Measurements from ENCODE around the gene CAMK1G.

Gene CAMK1G

DNA sequence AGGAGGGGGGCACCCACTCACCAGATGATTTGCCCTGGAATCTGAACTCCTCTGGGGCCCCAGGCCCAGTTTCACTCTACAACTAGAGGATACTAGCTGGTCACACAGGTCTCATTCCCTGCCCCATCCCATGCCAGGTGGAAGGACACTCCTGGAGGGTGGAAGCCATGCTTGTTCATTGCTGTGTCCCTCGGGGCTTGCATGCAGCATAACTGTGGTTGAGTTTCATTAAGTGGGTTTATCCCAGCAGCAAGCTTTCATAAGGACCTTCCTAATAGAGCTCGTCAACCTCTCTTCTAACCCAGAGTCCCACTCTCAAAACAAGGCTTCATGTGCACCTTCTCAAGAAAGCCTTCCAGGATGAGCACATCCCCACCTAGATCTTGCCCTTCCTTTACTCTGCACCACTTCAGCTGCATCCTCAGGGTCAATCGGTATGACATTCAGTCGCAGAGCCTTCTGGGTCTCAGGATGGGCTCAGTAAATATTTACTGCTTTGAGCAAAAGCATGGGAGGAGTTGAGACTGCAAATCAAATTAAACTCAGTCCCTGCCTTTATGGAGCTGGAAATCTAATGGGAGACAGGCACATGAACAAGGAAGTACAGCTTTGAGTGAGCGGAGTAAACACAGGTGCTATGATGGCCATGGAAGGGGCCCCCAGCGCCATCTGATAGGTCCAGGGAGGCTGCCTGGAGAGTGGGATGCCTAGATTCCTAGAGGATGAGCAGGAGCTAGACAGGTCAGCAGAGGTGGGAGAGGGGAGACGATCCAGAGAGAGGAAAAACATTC, 36.4 kb downstream of the CAMK1G start:
- DNase-seq, result no peak

DNA sequence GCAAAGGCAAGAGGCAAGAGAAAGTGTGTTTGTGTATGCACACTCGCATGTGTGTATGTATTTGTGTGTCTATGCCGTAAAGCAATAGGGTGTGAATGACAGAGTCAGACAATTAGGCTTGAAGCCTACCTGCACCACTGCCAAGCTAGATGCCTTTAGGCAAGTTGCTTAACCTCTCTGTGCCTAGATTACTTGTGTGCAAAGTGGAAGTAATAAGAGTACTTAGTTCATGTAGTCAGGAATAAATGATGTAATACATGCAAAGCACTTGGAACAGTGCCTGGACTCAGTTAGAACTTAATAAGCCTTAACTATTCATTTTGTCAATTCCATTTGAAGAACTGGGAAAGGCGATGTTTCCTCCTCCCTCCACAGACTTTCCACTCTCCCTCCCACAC, 37.0 kb downstream of the CAMK1G start:
- no peak for DNase-seq

DNA sequence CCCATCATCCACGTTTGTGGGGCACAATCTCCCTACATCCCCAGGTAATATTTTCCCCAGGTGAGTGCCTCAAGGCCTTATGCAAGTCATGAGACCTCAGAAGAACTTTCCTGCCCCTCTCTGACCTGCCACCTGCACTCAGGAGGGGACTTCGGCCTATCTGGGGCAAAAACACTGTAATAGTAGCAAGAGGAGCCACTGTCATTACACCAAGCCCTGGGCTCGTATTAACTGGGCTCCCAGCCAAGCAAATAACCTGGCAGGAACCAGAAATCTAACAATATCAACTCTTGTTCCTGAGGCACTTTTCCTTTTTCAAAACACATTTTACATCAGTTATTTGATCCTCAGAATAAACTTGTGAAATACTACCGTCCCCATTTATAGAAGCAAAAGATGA, 37.8 kb downstream of the CAMK1G start:
- no peak for DNase-seq

DNA sequence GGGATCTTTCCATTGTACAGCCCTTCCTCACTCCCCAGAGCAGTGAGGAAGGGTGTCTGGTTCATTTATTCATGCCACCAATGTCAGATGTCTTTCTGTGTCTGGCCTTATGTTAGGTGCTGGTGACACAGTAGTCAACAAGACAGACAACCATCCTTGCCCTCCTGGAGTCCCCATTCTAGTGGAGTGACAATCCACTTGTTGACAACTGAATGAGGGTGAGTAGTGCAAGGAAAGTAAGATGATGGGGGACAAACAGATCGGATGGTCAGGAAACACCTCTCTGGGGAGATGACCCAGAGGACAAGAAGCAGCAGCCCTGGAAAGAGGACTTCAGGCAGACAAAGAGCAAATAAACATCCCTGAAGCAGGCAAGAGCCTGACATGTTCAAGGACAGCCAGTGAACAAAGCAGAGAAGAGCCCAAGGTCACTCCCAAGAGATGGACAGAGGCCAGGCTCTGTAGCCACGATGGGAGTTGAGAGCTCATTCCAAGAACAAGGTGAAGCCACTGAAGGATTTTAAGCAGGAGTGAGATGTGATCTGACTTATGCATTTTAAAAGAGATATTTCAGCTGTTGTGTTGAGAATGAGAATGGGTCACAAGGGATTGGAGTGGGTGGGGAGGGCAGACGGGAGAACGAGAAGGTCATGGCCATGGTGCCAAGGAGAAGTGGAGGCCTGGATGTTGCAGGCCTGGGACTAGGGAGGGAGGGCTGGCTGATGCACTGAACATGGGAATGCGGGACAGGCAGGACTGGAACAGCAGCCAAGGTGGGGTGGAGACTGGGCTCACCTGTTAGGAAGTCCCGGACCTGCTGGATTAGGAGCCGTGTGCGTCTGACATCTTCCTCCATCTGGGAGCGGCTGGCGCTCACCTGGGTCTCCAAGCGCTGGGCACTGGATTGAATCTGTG, 38.5 kb downstream of the CAMK1G start:
- no peak for DNase-seq

DNA sequence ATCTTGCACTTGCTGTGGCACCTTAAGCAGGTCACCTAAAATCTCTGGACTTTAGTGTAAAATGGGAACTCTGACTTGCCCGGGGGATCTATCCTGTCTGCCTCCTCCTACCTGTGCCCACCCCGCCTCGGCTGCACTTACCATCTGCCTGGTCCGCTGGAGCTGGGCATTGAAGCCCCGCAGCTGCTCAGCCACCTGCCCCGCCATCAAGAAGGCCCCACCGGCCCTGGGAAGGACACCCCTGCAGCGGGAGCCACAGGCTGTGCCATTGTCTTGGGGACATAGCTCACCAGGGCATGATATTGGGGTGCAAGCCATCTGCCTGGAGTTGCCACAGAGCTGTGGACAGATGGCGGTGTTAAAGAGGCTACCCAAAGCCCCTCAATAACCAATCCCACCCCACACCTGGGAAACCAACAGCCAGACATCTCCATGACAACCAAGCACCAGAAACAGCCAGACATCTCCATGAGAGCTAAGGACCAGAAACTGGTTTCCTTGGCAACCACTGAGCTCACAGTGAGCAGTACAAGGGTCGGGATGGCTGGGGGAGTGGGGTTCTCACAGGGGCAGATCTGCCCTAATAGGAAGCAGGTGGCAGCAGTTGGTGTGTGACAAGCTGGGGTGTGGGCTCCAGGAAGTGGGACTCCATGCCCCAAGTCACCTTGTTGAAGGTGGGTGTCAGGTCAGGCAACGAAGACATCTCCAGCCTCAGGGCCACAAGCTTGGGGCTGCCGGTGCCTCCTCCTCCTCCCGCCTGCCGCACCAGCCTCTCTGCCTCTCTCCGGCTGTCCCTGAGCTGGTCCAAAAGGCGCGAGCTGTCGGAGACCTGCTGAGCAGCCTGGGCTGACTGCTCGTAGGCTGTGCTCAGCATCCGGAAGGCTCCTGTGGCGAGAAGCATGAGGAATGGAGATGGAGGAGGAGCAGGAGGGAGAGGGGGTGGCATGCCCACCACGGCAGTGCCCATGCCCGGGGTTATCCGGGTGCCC, 39.6 kb downstream of the CAMK1G start:
- DNase-seq, result no peak

DNA sequence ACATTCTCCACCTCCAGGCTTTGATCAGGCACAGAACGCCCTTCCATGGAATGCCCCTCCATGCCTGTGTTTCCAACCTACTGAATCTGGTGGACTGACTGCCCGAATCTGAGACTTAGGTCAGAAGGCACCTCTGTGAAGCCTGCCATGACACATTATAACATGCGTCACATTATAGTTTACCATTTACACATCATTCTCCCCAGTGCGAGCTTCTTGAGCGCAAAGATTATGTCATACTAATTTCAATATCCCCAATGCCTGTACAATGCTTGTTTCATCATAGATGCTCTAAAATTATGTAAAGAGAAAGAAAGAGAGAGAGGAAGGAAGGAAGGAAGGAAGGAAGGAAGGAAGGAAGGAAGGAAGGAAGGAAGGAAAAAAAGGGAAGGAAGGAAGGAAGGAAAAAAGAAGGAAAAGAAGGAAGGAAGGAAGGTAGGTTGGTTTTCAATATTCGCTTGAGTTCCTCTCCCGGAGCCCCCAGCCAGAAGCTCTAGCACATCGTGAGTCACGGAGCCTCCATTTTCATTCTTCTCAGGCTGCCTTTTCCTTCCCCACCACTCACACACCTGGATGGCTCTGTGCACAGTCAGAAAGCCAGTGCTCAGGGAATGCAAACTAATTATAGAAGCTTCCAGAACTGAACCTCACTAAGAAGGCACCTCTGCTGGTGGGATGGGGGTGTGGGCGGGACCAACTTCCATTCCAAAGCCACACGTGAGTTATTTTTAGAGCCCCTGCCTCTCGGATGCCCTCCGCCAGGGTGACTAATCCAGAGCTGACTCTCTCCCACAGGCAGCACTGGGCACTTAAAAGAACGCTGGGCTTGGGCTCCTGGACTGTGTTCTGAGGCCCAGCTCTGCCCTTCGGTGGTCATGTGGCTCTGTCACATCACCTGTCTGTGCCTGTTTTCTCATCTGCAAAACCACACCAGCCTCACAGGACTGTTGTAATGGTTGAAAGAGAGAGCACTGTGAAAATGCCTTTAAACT, 41.3 kb downstream of the CAMK1G start:
- no peak for DNase-seq

DNA sequence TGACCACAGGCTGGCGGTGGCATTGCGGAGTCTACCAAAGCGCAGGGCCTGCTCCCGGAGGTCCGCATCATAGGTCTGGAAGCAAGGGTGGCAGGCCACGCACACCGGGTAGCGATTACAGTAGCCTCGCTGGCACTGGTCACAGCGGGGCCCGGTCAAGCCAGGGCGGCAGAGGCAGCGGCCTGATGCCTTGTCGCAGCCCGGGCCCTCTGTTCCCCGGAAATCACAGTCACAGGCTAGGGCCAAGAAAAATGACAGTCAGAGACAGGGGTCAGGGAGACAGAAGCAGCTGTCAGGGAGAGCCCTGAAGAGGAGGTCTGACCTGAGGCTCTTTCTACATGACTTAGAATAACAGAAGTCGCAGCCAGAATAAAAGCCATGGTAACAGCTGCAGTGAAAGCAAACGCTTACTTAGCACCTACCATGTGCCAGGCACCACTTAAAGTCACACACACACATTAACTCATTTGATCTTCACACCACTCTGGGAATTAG, 42.3 kb downstream of the CAMK1G start:
- DNase-seq, result no peak

DNA sequence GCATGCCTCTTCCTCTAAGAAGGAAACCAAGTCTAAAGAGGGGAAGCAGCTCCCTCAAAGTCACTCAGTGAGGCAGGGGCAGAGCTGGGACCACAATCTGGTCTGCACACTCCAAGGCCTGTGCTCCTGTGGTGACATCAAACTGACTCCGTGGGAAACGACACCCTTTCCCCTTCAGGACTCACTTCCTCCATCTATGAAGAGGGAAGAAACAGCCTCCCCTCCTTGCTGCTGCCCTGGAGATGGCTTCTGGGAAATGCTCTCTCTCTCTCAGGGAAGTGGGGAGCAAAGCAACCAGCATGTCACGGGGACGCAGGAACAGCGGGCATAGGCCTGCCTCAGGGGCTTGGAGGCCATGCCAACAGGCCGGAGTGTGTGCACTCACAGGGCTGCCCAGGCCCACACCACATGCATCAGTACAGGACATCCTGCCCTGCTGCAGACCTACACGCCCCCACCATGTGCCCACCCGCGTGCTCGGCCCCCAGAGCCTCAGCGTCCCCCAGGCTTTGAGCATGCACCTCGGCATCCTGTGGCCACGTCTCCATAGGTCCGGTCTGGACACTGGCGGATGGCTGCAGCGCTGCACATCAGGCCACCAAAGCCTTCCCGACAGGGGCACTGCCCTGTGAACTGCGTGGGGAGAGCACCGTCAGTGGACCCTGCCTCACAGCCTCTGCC, 43.0 kb downstream of the CAMK1G start:
- no peak for DNase-seq

DNA sequence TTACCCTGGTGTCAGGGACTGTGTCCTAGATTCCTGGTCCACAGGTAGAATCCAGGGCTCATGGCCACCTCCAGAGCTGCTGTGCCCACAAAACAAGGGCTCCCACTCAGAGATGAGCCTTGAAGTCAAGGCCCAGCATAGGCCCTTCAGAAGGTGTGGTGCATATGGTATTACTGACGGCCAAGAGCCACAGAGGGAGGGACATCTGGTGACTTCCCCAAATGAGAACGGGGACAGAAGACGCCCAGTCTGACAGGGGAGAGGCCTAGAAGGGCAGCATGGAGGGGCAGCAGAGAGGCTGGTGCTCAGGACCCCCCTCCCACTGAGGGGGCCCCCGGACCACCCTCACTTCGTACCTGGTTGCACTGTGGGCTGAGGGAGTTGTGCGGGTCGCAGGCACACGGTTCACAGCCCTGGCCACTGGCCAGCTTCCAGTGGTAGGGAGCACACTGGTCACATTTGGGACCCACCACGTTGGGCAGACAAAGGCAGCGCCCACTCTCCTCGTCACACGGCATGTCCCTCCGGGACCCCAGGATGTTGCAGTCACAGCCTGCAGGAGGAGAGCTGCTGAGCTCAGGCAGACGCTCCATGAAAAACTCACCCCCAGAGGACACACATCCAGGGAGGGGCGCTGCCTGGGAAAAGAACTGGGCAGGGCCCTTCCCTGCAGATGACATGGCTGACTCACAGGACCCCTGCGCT, 43.7 kb downstream of the CAMK1G start:
- no peak for DNase-seq

DNA sequence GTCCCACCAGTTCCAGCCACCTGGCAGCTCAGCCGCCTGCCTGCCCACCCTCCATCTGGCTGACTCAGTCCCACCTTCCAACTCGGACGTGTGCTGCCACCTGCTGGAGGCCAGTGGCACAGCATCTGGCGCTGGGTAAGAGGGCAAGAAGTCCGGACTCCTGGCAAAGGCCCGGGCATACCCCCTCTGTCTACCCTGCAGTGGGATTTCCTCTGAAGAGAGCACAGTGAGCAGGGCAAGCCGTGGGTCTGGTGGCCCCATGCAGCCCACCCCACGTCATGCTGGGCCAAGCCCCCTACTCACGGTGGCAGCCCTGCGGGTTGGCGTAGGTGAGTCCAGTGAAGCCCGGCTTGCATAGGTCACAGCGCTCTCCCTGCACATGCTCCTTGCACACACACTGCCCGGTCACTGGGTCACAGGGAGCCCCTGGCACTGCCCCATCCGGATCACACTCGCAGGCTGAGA, 44.2 kb downstream of the CAMK1G start:
- peak; percentile 81 for DNase-seq

DNA sequence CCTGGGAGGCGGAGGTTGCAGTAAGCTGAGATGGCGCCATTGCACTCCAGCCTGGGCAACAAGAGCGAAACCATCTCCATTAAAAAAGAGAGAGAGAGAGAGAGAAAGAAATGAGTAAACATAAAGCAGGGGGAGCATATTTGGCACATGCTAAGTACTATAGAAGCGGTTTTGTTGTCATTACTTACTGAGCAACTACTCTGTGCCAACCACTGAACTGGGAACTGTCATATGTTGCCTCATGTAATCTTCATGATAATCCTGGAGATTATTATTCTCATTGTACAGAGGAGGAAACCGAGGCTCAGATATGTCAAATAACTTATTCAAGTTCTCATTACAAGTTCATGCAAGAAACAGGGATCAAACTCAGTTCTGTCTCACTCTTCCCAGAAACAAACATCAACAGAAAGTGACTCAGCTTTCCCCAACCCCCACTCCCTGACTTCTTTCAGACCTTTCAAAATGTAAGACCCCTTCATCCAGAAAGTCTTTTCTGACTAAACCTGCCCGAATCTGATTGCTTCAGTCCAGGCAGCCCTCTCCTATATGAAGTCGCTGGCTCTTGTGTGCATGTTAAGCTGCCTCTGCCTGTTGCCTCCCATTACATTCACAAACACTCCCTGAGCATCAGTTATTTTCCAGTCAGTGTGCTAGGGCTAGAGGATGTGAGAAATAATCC, 45.2 kb downstream of the CAMK1G start:
- DNase-seq, result no peak

DNA sequence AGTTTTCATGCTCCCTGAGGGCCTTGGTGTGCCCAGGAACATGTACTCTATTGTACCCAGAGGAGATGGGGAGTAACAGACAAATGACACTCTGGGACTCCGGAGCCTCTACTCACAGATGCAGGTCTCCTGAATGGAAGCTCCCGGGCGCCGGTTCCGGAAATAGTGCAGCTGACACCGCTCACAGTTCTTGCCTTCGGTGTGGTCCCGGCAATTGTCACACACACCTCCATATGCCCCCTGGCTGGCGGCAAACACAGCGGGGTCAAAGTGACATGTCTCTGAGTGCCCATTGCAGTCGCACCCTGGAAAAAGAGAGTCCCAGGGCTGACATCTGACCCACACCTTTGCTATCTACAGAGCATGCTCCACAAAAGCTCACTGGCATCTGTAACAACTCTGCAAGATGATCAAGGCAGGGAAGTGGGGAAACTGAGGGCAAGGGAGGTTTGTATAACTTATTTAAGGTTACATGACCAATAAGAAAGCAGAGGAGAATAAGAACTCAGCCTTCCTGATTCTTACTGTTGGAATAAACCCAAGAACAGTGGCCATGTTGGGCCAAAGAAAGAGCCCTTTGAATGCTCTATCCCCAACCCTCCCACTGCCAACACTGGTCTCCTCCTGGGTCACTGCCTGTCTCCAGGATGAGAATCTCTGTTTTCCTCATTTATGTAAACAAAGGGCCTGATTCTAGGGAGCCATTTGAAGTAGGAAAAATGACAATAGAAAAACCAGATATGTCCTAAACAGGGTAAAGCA, 46.3 kb downstream of the CAMK1G start:
- no peak for DNase-seq

DNA sequence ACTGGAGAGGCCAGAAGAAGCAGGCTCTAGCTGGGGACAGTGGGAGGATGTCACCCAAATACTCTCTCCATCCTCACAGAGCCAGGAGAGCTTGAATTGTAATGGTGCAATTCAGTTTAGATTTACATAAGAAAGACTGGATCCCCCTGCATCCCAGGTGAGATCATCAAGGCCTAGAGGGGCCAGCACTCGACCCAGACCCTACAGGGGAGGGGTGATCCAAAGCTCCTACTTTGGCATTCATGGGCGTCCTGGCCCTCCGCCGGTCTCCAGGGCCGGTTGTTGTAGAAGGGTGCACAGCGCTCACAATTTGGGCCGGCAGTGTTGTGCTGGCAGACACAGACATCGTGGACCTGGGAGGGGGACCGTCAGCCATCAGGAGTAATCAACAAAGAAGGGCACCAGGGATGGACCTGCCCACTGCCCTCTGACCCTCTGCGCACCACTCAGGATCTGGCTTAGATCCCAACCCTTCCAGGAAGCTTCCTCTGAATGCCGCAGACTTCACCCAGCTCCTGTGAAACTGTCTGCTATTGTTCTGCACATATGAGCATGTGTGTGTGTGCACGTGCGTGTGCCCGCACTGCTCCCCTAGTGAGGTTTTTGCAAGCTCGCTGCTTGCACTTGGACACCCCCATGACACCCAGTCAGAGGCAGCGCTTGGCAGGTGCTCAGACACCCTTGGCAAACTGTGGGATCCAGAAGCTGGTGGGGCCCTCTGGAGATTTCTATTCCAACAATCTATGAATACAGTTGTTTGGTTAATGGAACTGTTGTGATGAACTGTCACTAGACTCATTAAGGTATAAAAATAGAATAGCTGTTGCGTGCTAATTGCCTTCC, 47.1 kb downstream of the CAMK1G start:
- DNase-seq, result no peak

DNA sequence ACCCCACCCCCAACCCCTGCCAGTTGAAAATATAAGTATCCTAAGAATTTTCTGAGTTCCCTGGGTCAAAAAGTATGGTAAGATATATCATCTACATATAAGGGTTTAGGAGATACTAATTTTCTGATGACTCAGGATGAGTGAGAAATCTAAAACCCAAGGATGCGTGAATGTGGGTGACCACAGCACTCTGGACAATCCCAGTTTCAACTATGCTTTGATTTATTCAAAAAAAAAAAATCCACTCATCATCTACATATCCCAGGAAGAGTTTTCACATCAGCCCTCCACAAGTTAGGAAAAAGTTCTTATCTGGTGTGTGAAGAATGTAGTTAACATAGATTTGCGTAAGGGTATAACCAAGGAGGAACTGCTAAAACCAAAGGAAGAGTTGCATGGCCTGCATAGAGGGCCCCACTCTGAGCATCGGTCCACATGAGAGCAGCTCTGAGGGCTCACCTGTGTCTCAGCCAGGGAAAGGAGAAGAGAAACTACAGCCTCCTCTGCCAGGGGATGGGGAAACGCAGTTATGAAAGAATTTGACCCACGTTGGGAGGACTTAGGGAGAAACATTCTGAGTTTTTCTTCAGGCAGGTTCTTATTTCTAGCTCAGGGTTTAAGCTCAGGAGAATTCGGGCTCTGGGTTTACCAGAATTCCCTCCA, 50.0 kb downstream of the CAMK1G start:
- DNase-seq, result no peak

DNA sequence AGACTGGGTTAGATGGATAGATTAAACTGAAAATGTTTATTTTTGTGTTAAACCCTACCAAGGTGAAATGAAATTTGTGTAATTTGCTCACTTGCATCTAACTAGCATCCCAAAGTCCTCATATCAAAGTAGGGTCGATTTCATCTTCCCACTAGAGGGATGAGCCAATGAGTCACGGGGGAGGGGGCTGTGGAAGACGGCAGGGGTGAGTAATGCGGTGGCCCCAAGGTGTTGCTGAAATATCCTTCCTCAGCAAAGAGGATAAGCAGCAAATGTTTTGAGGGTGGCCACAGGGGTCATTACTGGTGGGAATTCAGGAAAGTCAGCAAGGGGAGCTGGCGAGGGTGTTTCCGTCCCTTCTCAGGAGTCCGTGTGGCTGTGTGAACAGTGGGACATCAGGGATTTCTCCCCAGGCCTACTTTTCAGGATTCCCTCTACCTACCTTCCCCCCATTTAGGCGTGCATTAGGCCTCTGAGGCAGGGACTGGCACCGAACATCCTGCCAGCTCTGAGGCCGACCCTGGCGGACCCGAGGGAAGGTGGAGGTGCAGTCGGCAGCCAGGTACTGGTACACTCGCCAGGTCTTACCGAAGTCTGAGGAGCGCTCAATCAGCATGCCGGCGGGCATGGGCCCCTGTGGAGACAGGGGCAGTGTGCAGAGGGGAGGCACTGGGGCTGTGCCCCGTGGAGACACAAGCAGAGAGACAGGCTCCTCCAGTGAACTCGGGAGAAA, 50.7 kb downstream of the CAMK1G start:
- no peak for DNase-seq

DNA sequence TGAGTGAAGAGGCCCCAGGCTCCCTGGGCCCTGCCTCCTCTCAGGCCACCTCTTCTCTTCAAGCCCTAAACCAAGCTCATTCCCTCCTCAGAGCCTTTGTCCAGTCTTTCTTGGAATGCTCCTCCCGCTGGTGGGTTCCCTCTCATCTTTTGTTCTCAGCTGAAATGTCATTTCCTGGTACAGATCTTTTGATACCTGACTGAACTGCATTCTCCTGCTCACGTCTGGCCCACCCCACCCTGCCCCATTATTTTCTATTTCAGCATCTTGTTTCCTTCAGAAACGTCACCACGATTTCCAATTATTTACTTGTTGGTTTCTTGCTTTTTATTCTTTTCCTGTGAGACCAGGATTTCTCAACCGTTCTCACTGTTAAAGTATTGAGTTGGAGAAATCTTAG, 52.3 kb downstream of the CAMK1G start:
- no peak for DNase-seq
